Articular chondrocyte of knee joint (primary cell): Measurements from ENCODE around the gene HSP90AA1. TPM values are rescaled to one million over a fixed set of nuclear protein-coding genes. Genes with fewer than 3 reads are reported as not detected.

Experiments
- small RNA-seq: library from RNA; depleted of rRNA; stranded (forward); fragments of <200 nt; gene quantifications from one replicate; pipeline ENCODE3, GENCODE V24; 2012
- total RNA-seq: library from RNA; depleted of rRNA; stranded (reverse); fragments of >200 nt; gene quantifications from 2 replicates; pipeline ENCODE4 v1.2.3, GENCODE V29; 2012

The HSP90AA1 gene
- 248 and 359 TPM in 2 replicates for total RNA-seq

GRCh38 chr14:102086972-102087761, at the start of gene HSP90AA1:
Gene HSP90AA1, minus strand, starts transcription at chr14:102087044. Its CDS starts 666 bp downstream, at chr14:102086378.

Small RNA genes lying within 50 kb of the gene (small RNA-seq; reads per million reads assigned to genes)
- gene RN7SL472P: not detected

Other genes starting within 250 kb of the HSP90AA1 start
- 387 and 470 TPM in 2 replicates for gene DYNC1H1, start 122.5 kb downstream of the HSP90AA1 start, total RNA-seq
- gene WDR20, start 52.9 kb upstream of the HSP90AA1 start, total RNA-seq: 15.4 and 16.0 TPM in 2 replicates
- 21.9 and 22.3 TPM in 2 replicates for gene MOK, start 218.1 kb upstream of the HSP90AA1 start, total RNA-seq
- gene ZNF839, start 232.7 kb upstream of the HSP90AA1 start, total RNA-seq: 8.9 and 9.3 TPM in 2 replicates